Panc1 (cell line): ENCODE measurements around the gene PPP2R3A. TPM values are rescaled to one million over a fixed set of nuclear protein-coding genes. Genes with fewer than 3 reads are reported as not detected.
A peak's percentile ranks its signal among the peaks of the same experiment; 100 is the strongest.

Experiments used
- ATAC-seq: fragments of 200-7000 bp; cut with Tn5 transposase; 2 replicates; pipeline ENCODE4 v1.9.1; 2020; ENCODE audit warnings: mild to moderate bottlenecking, moderate library complexity
- BruUV-seq: library from RNA; stranded (reverse); fragments of 400-500 nt; replicated peaks from 2 replicates; lab custom pipeline; 2021; lab: Mats Ljungman, UMichigan
- CTCF ChIA-PET: fragments of 300-600 bp; sonication (Branson Sonifier 250); formaldehyde crosslinking; loops from one replicate; lab custom pipeline; 2022; ENCODE audit warnings: antibody characterized with exemption; lab: Charles Lee
- POLR2A ChIA-PET: fragments of 300-600 bp; sonication (Branson Sonifier 250); formaldehyde crosslinking; loops from one replicate; lab custom pipeline; 2022; ENCODE audit warnings: antibody characterized with exemption; lab: Charles Lee
- DNase-seq: peaks from one replicate; pipeline ENCODE4 v3.0.0-alpha.2; 2010; ENCODE audit warnings: low read depth, low spot score
- H3K27ac ChIP-seq: 2 replicates; pipeline ENCODE4 v1.5.1; 2011; ENCODE audit warnings: mild to moderate bottlenecking, low read length, inconsistent platforms
- H3K27me3 ChIP-seq: fragments of 200-500 bp; sonication (Bioruptor generic); 2 replicates; pipeline ENCODE4 v1.6.0; 2014; ENCODE audit warnings: low read length, inconsistent platforms; ENCODE audit not compliant: control insufficient read depth, insufficient read depth
- H3K36me3 ChIP-seq: fragments of 200-500 bp; sonication (Bioruptor generic); 2 replicates; pipeline ENCODE4 v1.5.1; 2014; ENCODE audit warnings: inconsistent platforms, mild to moderate bottlenecking, low read length, moderate library complexity; ENCODE audit not compliant: control insufficient read depth, insufficient read depth
- H3K4me1 ChIP-seq: 2 replicates; pipeline ENCODE4 v1.5.1; 2011; ENCODE audit warnings: inconsistent platforms, mild to moderate bottlenecking, low read length, moderate library complexity; ENCODE audit not compliant: control insufficient read depth, insufficient read depth
- H3K4me3 ChIP-seq, 2 experiments: 2 replicates each; pipeline ENCODE4 v1.5.1; 2011 to 2012; ENCODE audit warnings: low read depth in 2 of 2, low read length in 2 of 2, mild to moderate bottlenecking in 2 of 2, inconsistent platforms in 1 of 2, moderate library complexity in 1 of 2
- H3K9me3 ChIP-seq: fragments of 200-500 bp; sonication (Bioruptor generic); 2 replicates; pipeline ENCODE4 v1.5.1; 2014; ENCODE audit warnings: low read depth, mild to moderate bottlenecking, inconsistent platforms, low read length, moderate library complexity; ENCODE audit not compliant: control insufficient read depth, insufficient read depth
- CTCF ChIP-seq: fragments of 450-650 bp; IDR thresholded peaks from 2 replicates; pipeline ENCODE4 v1.5.1; 2017; ENCODE audit warnings: mild to moderate bottlenecking
- POLR2AphosphoS5 ChIP-seq: IDR thresholded peaks from 2 replicates; pipeline ENCODE4 v1.6.1; 2012; ENCODE audit warnings: mild to moderate bottlenecking, low read depth, low read length, moderate library complexity
- SIN3A ChIP-seq: IDR thresholded peaks from 2 replicates; pipeline ENCODE4 v1.6.1; 2012; ENCODE audit warnings: low read depth, mild to moderate bottlenecking, low read length, moderate library complexity, borderline replicate concordance; ENCODE audit not compliant: insufficient read depth
- TCF7L2 ChIP-seq: IDR thresholded peaks from 2 replicates; pipeline ENCODE4 v1.6.1; 2011; ENCODE audit warnings: mild to moderate bottlenecking, low read depth, low read length, inconsistent platforms
- in situ Hi-C: cut with HindIII; loops from 2 replicates; pipeline ENCODE4 v1.10.0; 2016; ENCODE audit warnings: low sequenced_read_pairs, low pct_unique_long_range_greater_than_20kb
- intact Hi-C: fragments of 100-400 bp; cut with micrococcal nuclease; formaldehyde crosslinking; loops from one replicate; pipeline ENCODE4 v1.10.0; 2022; ENCODE audit not compliant: unreplicated experiment
- total RNA-seq: library from RNA; stranded (reverse); gene quantifications from one replicate; pipeline ENCODE4 v1.2.1, GENCODE V29; 2021; ENCODE audit not compliant: unreplicated experiment
- TF ChIP-seq, protein P1 (sequence below), 2 experiments: IDR thresholded peaks; 2 replicates each; pipeline ENCODE4 v1.6.1; 2011 to 2012; ENCODE audit warnings: low read depth in 2 of 2, control low read depth in 1 of 2, low read length in 1 of 2, mild to moderate bottlenecking in 1 of 2, moderate library complexity in 1 of 2; ENCODE audit not compliant: insufficient read depth in 1 of 2

Gene PPP2R3A
- total RNA-seq, 1 experiment from 2014 or later: 8.1 TPM

DNA sequence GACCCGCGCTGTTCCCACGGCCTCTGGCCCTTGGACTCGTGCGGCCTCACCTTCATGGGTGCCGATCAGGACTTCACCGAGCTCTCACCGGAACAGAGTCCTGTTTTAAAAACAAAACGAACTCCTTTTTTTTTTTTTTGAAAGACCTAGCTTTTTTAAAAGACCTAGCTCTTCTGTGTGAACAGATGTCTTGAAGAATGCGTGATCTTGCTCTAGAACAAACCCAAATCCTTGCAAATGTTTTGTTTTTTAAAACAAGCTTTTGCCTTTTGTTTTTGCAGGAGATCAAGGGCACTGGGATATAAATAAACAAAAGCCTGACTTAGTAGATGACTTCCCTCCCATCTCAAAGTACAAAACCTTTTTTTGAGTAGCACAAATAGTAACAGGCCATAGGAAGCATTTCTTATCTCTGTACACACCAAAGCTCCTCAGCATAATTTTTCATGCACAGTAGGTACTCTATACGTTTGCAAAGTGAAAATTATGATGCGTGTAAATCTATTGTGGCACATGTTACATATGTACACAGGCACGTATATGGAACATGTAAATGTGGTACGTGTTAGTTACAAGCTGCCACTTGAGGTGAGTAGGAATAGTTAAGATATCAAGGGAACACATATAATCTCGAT is 231.7 kb downstream of the PPP2R3A start:
- ChIA-PET POLR2A (interaction anchor here (0.5 to 0.7 kb wide), 4 partner anchors 16 to 147 kb away, joined by 4 to 15 read pairs (median 4); no protein-coding TSS in a partner anchor), CTCF (interaction anchor here (0.6 kb wide), 1 partner anchor 121 kb away, joined by 8 read pairs; no protein-coding TSS in a partner anchor)
- in situ Hi-C loops: no loop called here
- Histone ChIP-seq H3K36me3 (no peaks in the 10 kb centered on the region; the same call in 1 of the 2 replicates), H3K4me3 (peak overlapping the region; percentile 97), H3K4me1 (peaks cover 9% of the 10 kb centered on the region), H3K9me3 (no peaks in the 10 kb centered on the region), H3K27me3 (no peaks in the 10 kb centered on the region), H3K27ac (peak overlapping the region; percentile 100)
- ATAC-seq (no peak), DNase-seq (no peak)
- TSS peak; percentile 87 for BruUV-seq
- intact Hi-C loops: no loop called here
- TF ChIP-seq SIN3A (no peak), POLR2AphosphoS5 (no peak), CTCF (no peak), TCF7L2 (no peak)
- TF ChIP-seq, protein P1, sequence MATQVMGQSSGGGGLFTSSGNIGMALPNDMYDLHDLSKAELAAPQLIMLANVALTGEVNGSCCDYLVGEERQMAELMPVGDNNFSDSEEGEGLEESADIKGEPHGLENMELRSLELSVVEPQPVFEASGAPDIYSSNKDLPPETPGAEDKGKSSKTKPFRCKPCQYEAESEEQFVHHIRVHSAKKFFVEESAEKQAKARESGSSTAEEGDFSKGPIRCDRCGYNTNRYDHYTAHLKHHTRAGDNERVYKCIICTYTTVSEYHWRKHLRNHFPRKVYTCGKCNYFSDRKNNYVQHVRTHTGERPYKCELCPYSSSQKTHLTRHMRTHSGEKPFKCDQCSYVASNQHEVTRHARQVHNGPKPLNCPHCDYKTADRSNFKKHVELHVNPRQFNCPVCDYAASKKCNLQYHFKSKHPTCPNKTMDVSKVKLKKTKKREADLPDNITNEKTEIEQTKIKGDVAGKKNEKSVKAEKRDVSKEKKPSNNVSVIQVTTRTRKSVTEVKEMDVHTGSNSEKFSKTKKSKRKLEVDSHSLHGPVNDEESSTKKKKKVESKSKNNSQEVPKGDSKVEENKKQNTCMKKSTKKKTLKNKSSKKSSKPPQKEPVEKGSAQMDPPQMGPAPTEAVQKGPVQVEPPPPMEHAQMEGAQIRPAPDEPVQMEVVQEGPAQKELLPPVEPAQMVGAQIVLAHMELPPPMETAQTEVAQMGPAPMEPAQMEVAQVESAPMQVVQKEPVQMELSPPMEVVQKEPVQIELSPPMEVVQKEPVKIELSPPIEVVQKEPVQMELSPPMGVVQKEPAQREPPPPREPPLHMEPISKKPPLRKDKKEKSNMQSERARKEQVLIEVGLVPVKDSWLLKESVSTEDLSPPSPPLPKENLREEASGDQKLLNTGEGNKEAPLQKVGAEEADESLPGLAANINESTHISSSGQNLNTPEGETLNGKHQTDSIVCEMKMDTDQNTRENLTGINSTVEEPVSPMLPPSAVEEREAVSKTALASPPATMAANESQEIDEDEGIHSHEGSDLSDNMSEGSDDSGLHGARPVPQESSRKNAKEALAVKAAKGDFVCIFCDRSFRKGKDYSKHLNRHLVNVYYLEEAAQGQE (IDR thresholded peaks at IDR 0.05; ENCODE audit: insufficient read depth in 1 of 2, low read depth in 2 of 2, low read length in 1 of 2): no peak

Other genes with a start within 250 kb of the PPP2R3A start
- gene MSL2, start 230.6 kb downstream of the PPP2R3A start, total RNA-seq: 35.6 TPM